HG03280 (cell line): Measurements from ENCODE around the gene C1QTNF12.
"Not testable (repeated sequence)": the region's sequence is repeated elsewhere in the genome, so short reads cannot be mapped to it uniquely, and the experiment has no call there.

Experiments used
- ATAC-seq: cut with Tn5 transposase; IDR thresholded peaks from one replicate; pipeline ENCODE4 v1.9.1; 2021; ENCODE audit warnings: mild to moderate bottlenecking, moderate library complexity; ENCODE audit not compliant: unreplicated experiment

C1QTNF12 gene

DNA sequence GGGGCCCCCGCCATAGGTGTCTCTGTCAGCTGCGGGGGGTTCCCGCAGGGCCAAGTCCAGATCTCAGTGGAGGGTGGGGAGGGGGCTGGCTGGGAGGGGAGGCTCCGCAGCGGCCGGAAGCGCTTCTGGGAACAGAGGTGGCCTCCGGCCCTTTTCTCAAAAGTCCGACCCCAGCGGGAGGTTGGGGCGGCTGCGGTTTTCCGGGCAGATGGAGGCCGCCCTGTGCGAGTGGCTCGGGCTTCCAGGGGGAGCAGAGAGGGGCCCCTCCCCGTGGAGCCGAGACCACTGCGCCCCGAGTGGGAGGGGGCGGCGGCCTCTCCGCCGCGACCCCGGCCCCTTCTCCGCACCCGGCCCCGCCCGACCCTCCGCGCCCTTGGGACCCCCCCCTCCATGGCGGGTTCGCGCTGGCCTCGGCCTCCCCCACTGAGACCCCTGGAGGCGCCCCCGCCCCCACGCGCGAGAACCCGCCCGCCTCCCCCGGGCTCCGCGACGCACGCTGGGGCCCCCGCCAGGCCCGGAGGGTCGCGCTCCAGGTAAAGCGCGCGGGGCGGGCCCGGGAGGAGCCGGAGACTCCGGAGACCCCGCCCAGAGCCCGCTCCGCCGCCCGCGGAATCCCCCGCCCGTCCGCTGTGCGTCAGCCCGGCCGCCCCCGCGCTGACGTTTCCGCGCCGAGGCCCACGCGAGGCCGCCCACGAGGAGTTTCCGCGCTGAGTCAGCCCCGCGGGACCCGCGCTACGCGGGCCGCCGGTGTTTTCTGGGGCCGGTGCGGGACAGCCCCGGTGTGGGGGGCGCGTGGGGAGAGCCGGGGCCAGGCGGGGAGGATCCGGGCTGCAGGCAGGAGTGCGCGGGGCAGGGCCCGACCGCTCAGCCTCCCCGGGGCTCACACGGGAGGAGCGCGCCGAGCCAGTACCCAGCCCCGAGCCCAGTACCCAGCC, 45.4 kb downstream of the C1QTNF12 start:
- ATAC-seq = no peak

GRCh38 chr1:1199961-1200875, 46.3 kb downstream of the C1QTNF12 start:
- ATAC-seq = no peak

GRCh38 chr1:1199141-1199960, 47.2 kb downstream of the C1QTNF12 start:
- ATAC-seq = no peak

DNA sequence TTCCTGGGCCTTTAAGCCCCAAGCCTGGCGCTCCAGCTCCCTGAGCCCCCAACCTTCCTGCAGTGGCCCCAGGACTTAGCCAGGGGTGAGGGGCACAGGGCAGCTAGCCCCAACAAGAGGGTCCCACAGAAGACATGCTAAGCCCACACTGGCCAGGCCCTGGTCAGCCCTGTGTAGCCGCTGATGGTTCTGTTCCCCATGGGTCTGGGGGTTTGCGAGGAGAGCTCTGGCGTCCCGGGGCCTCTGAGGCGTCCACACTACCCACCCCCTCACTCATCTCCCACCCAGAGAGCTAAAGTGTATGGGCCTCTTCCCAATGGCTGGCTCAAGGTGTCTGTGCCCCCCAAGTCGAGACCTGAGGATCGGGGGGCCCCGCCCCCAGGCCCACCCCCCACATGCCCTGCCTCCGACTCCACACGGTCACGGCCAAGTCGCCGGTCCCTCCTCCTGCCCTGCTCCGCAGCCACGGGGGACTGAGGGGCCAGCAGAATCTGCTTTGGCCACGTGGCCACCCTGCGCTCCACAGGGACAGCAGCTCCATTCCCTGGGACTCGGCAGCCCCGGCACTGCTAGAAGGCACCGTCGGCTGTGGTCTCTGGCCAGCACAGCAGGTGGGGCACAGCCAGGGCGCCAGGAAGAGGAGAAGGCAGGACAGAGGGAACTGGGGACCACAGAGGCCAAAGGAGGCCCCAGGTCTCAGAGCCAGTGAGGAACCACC, 47.9 kb downstream of the C1QTNF12 start:
- ATAC-seq = no peak

DNA sequence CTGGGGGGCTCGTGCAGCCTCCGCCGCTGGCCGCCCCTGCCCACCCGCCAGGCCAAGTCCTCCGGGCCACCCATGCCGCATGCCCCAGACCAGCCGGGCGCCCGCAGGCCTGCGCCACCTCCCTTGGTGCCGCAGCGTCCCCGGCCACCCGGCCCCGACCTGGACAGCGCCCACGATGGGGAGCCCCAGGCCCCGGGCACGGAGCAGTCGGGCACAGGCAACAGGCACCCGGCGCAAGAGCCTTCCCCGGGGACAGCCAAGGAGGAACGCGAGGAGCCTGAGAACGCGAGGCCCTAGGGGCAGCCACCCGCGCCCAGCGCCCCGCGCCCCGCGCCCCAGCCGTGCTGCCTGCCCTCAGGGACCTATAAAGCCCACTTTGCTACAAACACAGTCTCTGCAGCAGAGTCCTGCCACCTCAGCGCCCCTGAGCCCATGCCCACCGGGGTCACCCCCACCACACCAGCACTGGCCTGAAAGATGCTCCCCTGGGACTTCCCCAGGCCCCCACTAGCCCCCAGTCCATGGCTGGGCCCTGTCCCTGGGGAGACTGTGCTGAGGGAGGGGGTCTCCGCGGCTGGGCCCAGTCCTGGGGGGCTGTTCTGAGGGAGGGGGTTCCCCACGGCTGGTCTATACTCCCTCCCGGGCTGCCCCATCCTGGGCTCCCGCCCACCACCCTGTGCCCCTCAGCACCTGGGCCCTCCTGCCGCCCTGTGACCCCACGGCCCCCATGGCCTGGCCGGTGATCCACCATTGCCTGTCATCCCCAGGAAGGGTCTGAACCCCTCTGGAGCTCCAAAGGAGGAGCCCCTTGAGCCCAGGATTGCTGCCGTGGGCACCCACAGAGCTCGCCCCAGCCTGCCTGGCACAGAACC, 48.7 kb downstream of the C1QTNF12 start:
- no peak for ATAC-seq

- no peak for ATAC-seq
Measured at GRCh38 chr1:1197188-1197500, 49.4 kb downstream of the C1QTNF12 start.

- ATAC-seq = no peak
Measured at GRCh38 chr1:1196431-1197187, 49.9 kb downstream of the C1QTNF12 start.

GRCh38 chr1:1195726-1196125, 50.8 kb downstream of the C1QTNF12 start:
- not testable (repeated sequence) for ATAC-seq

DNA sequence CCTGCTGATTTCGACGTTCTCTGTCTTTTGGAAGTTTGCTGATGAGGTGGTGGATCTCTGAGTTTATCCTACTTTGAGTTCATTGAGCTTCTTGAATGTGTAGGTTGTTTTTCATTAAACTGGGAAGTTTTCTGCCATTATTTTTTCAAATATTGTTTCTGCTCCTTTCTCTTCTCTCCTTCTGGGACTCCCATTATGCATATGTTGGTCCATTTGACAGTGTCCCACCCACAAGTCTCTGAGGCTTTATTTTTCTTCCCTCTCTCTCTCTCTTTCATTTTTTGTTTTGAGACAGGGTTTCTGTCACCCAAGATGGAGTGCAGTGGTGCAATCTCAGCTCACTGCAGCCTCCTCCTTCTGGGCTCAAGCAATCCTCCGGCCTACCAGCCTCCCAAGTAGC, 51.8 kb downstream of the C1QTNF12 start:
- no peak for ATAC-seq
